Neutrophil (primary cell): Measurements from ENCODE around the gene ITIH5.

Source experiments
- H3K27ac ChIP-seq: fragments of 200-600 bp; sonication (generic); 2 replicates; pipeline ENCODE4 v1.5.1; 2016; ENCODE audit warnings: mild to moderate bottlenecking, moderate library complexity
- H3K27me3 ChIP-seq: fragments of 200-600 bp; sonication (generic); 2 replicates; pipeline ENCODE4 v1.6.0; 2016; ENCODE audit warnings: mild to moderate bottlenecking
- H3K36me3 ChIP-seq: fragments of 200-600 bp; sonication (generic); 2 replicates; pipeline ENCODE4 v1.5.1; 2017
- H3K4me1 ChIP-seq, 2 experiments: fragments of 200-600 bp in 1 of 2; sonication (generic) in 1 of 2; 1 replicate in 1 of 2; 2 replicates in 1 of 2; pipeline versions ENCODE4 v1.5.1 to v1.6.1; 2013 to 2016; ENCODE audit warnings: low read depth in 1 of 2, low read length in 1 of 2, mild to moderate bottlenecking in 1 of 2, moderate library complexity in 1 of 2; ENCODE audit not compliant: control insufficient read depth in 1 of 2, insufficient read depth in 1 of 2
- H3K4me3 ChIP-seq, 2 experiments: fragments of 200-600 bp in 1 of 2; sonication (generic) in 1 of 2; 1 replicate in 1 of 2; 2 replicates in 1 of 2; pipeline ENCODE4 v1.5.1; 2013 to 2016; ENCODE audit warnings: low read depth in 1 of 2, low read length in 1 of 2, mild to moderate bottlenecking in 1 of 2, moderate library complexity in 1 of 2
- H3K9me3 ChIP-seq: fragments of 200-600 bp; sonication (generic); 2 replicates; pipeline ENCODE4 v1.5.1; 2016
- CTCF ChIP-seq: fragments of 200-600 bp; sonication (generic); IDR thresholded peaks from 2 replicates; pipeline ENCODE4 v1.5.1; 2016; ENCODE audit warnings: antibody characterized with exemption

The ITIH5 gene

GRCh38 chr10:7585228-7585627 lies 81.5 kb downstream of the ITIH5 start:
- Histone ChIP-seq H3K27ac (no peak overlapping the region), H3K4me3 (no peak overlapping the region), H3K4me1 (no peaks in the 10 kb centered on the region), H3K36me3 (no peaks in the 10 kb centered on the region), H3K9me3 (no peaks in the 10 kb centered on the region), H3K27me3 (no peaks in the 10 kb centered on the region)
- no peak for TF ChIP-seq CTCF

- Histone ChIP-seq H3K27ac (no peak overlapping the region), H3K4me1 (no peaks in the 10 kb centered on the region), H3K36me3 (no peaks in the 10 kb centered on the region), H3K9me3 (no peaks in the 10 kb centered on the region), H3K27me3 (no peaks in the 10 kb centered on the region), H3K4me3 (no peak overlapping the region)
- no peak for TF ChIP-seq CTCF
These were observed 83.1 kb downstream of the ITIH5 start for GRCh38 chr10:7583626-7584025.

GRCh38 chr10:7580520-7580919 lies 86.2 kb downstream of the ITIH5 start:
- H3K27ac ChIP-seq = no peak overlapping the region
- H3K4me3 ChIP-seq = no peak overlapping the region
- no peaks in the 10 kb centered on the region for H3K36me3 ChIP-seq
- TF ChIP-seq CTCF = no peak
- no peaks in the 10 kb centered on the region for H3K9me3 ChIP-seq
- H3K4me1 ChIP-seq = no peaks in the 10 kb centered on the region
- no peaks in the 10 kb centered on the region for H3K27me3 ChIP-seq

- no peaks in the 10 kb centered on the region for H3K4me1 ChIP-seq
- H3K27ac ChIP-seq = no peak overlapping the region
- no peak for TF ChIP-seq CTCF
- H3K27me3 ChIP-seq = no peaks in the 10 kb centered on the region
- no peaks in the 10 kb centered on the region for H3K36me3 ChIP-seq
- H3K9me3 ChIP-seq = no peaks in the 10 kb centered on the region
- no peak overlapping the region for H3K4me3 ChIP-seq
These were observed 87.1 kb downstream of the ITIH5 start for GRCh38 chr10:7579681-7580080.

GRCh38 chr10:7577579-7577978 lies 89.2 kb downstream of the ITIH5 start:
- Histone ChIP-seq H3K4me1 (no peaks in the 10 kb centered on the region), H3K9me3 (no peaks in the 10 kb centered on the region)

More at GRCh38 chr10:7577579-7577978, 89.2 kb downstream of the ITIH5 start:
- Histone ChIP-seq H3K27me3 (no peaks in the 10 kb centered on the region), H3K27ac (no peak overlapping the region), H3K4me3 (no peak overlapping the region), H3K36me3 (no peaks in the 10 kb centered on the region)
- no peak for TF ChIP-seq CTCF
